B cell (primary cell): ENCODE data around the gene TMX1. TPM values are rescaled to one million over a fixed set of nuclear protein-coding genes. Genes with fewer than 3 reads are reported as not detected.

ENCODE experiments used
- ATAC-seq: fragments of 200-7000 bp; cut with Tn5 transposase; one replicate; pipeline ENCODE4 v1.10.0; 2021; ENCODE audit warnings: low read depth, mild to moderate bottlenecking, moderate number of reproducible peaks, moderate library complexity
- CTCF ChIA-PET: fragments of 350-600 bp; sonication (Branson Sonifier 250); formaldehyde crosslinking; loops from one replicate; lab custom pipeline; 2021; ENCODE audit warnings: antibody characterized with exemption, inconsistent platforms; lab: Charles Lee
- POLR2A ChIA-PET: fragments of 350-600 bp; sonication (Branson Sonifier 250); formaldehyde crosslinking; loops from one replicate; lab custom pipeline; 2021; ENCODE audit warnings: antibody characterized with exemption; lab: Charles Lee
- DNase-seq: peaks from one replicate; pipeline ENCODE4 v3.0.0; 2013
- H2AFZ ChIP-seq: 2 replicates; pipeline ENCODE4 v1.6.1; 2012; ENCODE audit warnings: mild to moderate bottlenecking, low read depth, low read length; ENCODE audit not compliant: insufficient read depth, poor library complexity, severe bottlenecking
- H3K27ac ChIP-seq, 2 donors: 1 replicate in 1 of 2; 2 replicates in 1 of 2; pipeline ENCODE4 v1.5.1; 2012 to 2013; ENCODE audit warnings: low read length in 2 of 2, mild to moderate bottlenecking in 2 of 2, moderate library complexity in 1 of 2
- H3K27me3 ChIP-seq, 4 experiments: fragments of 200-600 bp in 1 of 4; sonication (generic) in 1 of 4; replicated peaks in 1 of 4; 1 replicate in 2 of 4; 2 replicates in 2 of 4; pipeline versions ENCODE4 v1.6.1 to v1.7.0; 2013 to 2016; ENCODE audit warnings: low read length in 3 of 4, mild to moderate bottlenecking in 2 of 4, mixed read lengths in 1 of 4, moderate library complexity in 1 of 4; ENCODE audit not compliant: insufficient read depth in 4 of 4, control insufficient read depth in 3 of 4; ENCODE audit errors: control extremely low read depth in 1 of 4
- H3K36me3 ChIP-seq, 2 experiments: replicated peaks in 1 of 2; 1 replicate in 1 of 2; 2 replicates in 1 of 2; pipeline versions ENCODE4 v1.6.1 to v1.7.1; 2013; ENCODE audit warnings: low read length in 1 of 2; ENCODE audit not compliant: insufficient read depth in 2 of 2, control insufficient read depth in 1 of 2; ENCODE audit errors: control extremely low read depth in 1 of 2, extremely low read depth in 1 of 2
- H3K4me1 ChIP-seq, 2 donors: fragments of 200-600 bp in 1 of 2; sonication (generic) in 1 of 2; 1 replicate in 1 of 2; 2 replicates in 1 of 2; pipeline versions ENCODE4 v1.5.1 to v1.6.1; 2013 to 2017; ENCODE audit warnings: low read length in 2 of 2; ENCODE audit not compliant: control insufficient read depth in 2 of 2, insufficient read depth in 2 of 2
- H3K4me2 ChIP-seq: replicated peaks from 2 replicates; pipeline ENCODE3; 2012; ENCODE audit warnings: mild to moderate bottlenecking, low read depth, low read length; ENCODE audit not compliant: poor library complexity, severe bottlenecking
- H3K4me3 ChIP-seq, 5 experiments: fragments of 200-600 bp in 1 of 5; sonication (generic) in 1 of 5; 1 replicate in 3 of 5; 2 replicates in 2 of 5; pipeline versions ENCODE4 v1.5.1 to v1.7.0; 2011 to 2016; ENCODE audit warnings: low read length in 4 of 5, mild to moderate bottlenecking in 4 of 5, low read depth in 2 of 5, control low read depth in 1 of 5, moderate library complexity in 1 of 5; ENCODE audit not compliant: insufficient read depth in 1 of 5; ENCODE audit errors: control extremely low read depth in 1 of 5, extremely low read depth in 1 of 5
- H3K79me2 ChIP-seq: fragments of 200-600 bp; sonication (generic); one replicate; pipeline ENCODE4 v1.6.0; 2016; ENCODE audit warnings: low read length; ENCODE audit not compliant: control insufficient read depth, insufficient read depth
- H3K9ac ChIP-seq: fragments of 200-600 bp; sonication (generic); 2 replicates; pipeline ENCODE4 v1.6.1; 2017; ENCODE audit warnings: mild to moderate bottlenecking, low read length, moderate library complexity
- H3K9me3 ChIP-seq, 3 donors: one replicate each; pipeline versions ENCODE4 v1.6.1 to v1.7.1; 2013; ENCODE audit warnings: low read length in 2 of 3; ENCODE audit not compliant: control insufficient read depth in 2 of 3, insufficient read depth in 1 of 3; ENCODE audit errors: control extremely low read depth in 1 of 3
- H4K20me1 ChIP-seq: 2 replicates; pipeline ENCODE4 v1.6.0; 2012; ENCODE audit warnings: mild to moderate bottlenecking, low read length; ENCODE audit not compliant: insufficient read depth, control insufficient read depth, poor library complexity, severe bottlenecking
- H3K27ac Mint-ChIP-seq: one replicate; pipeline ENCODE4 v1.8.0; 2021; ENCODE audit warnings: mixed read lengths
- H3K27me3 Mint-ChIP-seq: one replicate; pipeline ENCODE4 v1.8.0; 2021; ENCODE audit warnings: mixed read lengths
- H3K4me1 Mint-ChIP-seq: one replicate; pipeline ENCODE4 v1.8.0; 2021; ENCODE audit warnings: mixed read lengths
- H3K4me3 Mint-ChIP-seq: one replicate; pipeline ENCODE4 v1.8.0; 2021; ENCODE audit warnings: mixed read lengths
- H3K9me3 Mint-ChIP-seq: one replicate; pipeline ENCODE4 v1.8.0; 2022; ENCODE audit warnings: mixed read lengths; ENCODE audit not compliant: insufficient read depth
- EZH2 ChIP-seq: IDR thresholded peaks from 2 replicates; pipeline ENCODE4 v1.6.1; 2012; ENCODE audit warnings: borderline replicate concordance, low read depth, mild to moderate bottlenecking, moderate library complexity, low read length; ENCODE audit not compliant: insufficient read depth, poor library complexity, severe bottlenecking
- WGBS: methylation state at CpG from one replicate; pipeline ENCODE4 v1.1.5; 2013; ENCODE audit warnings: missing lambda C conversion rate; ENCODE audit not compliant: insufficient coverage; 5-methylcytosine and 5-hydroxymethylcytosine counted together
- intact Hi-C: fragments of 100-400 bp; cut with micrococcal nuclease; formaldehyde crosslinking; loops from one replicate; pipeline ENCODE4 v1.10.0; 2022
- polyA minus RNA-seq: library from RNA; depleted of rRNA, polyadenylated mRNA; stranded (reverse); fragments of >200 nt; gene quantifications from 2 replicates; pipeline ENCODE4 v1.2.3, GENCODE V29; 2012
- polyA plus RNA-seq: library from polyadenylated mRNA; depleted of rRNA; stranded (reverse); fragments of >200 nt; gene quantifications from 2 replicates; pipeline ENCODE4 v1.2.3, GENCODE V29; 2012
- total RNA-seq, 2 donors: library from RNA; stranded (reverse); fragments of 120-200 nt in 1 of 2; gene quantifications; 1 replicate in 1 of 2; 2 replicates in 1 of 2; pipeline versions ENCODE4 v1.2.3 to v1.2.4, GENCODE V29; 2013 to 2022
- TF ChIP-seq, protein P1 (sequence below): fragments of 200-600 bp; IDR thresholded peaks from one replicate; pipeline ENCODE4 v1.8.0; 2022; ENCODE audit warnings: antibody characterized with exemption, mild to moderate bottlenecking

Gene TMX1, protein sequence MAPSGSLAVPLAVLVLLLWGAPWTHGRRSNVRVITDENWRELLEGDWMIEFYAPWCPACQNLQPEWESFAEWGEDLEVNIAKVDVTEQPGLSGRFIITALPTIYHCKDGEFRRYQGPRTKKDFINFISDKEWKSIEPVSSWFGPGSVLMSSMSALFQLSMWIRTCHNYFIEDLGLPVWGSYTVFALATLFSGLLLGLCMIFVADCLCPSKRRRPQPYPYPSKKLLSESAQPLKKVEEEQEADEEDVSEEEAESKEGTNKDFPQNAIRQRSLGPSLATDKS
- total RNA-seq, result 26.4 and 28.6 TPM in 2 replicates
- total RNA-seq (2013), result 31.9 TPM
- 4.8 and 7.0 TPM in 2 replicates for polyA plus RNA-seq
- 8.1 and 10.8 TPM in 2 replicates for polyA minus RNA-seq

DNA sequence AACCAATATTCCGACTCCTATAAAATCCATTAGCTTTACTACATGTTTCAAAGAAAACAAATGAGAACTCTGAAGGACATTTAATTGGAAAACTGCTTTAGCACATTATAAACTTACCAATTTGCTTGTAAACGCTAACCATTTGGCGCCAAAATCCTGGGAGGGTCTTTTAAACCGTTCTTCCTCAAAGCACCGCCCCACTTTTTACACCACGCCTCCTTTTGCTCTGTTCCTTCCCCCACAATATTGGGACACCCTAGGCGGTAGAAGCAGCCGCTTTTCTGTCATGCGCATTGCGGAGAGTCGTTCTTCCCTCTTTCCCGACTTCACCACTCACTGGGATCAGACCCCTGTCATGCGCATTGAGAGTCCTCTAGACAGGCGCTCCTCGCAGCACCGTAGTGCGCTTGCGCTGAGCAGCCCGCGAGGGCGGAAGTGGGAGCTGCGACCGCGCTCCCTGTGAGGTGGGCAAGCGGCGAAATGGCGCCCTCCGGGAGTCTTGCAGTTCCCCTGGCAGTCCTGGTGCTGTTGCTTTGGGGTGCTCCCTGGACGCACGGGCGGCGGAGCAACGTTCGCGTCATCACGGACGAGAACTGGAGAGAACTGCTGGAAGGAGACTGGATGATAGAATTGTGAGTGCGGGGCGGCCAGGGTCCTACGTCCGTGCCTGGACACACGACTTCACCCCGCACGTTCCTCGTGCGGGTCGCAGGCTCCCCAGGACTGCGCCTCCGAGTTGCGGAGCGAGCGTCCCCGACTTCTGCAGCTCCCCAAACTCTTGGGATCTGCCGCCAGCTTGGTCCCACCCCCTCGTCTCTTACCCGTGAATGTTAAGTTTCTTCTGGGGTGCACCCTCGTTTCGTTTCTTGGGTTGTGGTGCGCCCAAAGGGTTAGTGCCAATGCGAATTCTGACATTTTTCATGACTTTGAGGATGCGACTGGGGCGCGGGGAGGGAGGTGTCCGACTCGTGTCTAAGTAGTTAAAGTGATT, at the start of gene TMX1:
Gene TMX1 (plus strand): TSS at position 435 of the 991 bp plus-strand sequence. CDS start 46 bp downstream, at position 481.
- under 1% methylated on average over 58 of the region's 65 CpGs for WGBS

More for the DNA sequence above, at the start of gene TMX1:
- H2AFZ ChIP-seq, result peak within 1 kb of the TSS; percentile 97
- intact Hi-C loops, result loop anchor here (2.0 to 10.0 kb wide), 2 partner anchors 43 to 145 kb away; partner anchors contain the start of gene TRIM9
- H4K20me1 ChIP-seq, result no peaks in the 10 kb centered on the region
- peaks cover 28% of the 10 kb centered on the region for H3K4me1 Mint-ChIP-seq
- peak; percentile 91 for DNase-seq
- peaks cover under 1 to 4% of the 10 kb centered on the region in 2 experiments for H3K36me3 ChIP-seq
- no peak within 1 kb of the TSS for H3K27ac Mint-ChIP-seq
- TF ChIP-seq, protein P1, sequence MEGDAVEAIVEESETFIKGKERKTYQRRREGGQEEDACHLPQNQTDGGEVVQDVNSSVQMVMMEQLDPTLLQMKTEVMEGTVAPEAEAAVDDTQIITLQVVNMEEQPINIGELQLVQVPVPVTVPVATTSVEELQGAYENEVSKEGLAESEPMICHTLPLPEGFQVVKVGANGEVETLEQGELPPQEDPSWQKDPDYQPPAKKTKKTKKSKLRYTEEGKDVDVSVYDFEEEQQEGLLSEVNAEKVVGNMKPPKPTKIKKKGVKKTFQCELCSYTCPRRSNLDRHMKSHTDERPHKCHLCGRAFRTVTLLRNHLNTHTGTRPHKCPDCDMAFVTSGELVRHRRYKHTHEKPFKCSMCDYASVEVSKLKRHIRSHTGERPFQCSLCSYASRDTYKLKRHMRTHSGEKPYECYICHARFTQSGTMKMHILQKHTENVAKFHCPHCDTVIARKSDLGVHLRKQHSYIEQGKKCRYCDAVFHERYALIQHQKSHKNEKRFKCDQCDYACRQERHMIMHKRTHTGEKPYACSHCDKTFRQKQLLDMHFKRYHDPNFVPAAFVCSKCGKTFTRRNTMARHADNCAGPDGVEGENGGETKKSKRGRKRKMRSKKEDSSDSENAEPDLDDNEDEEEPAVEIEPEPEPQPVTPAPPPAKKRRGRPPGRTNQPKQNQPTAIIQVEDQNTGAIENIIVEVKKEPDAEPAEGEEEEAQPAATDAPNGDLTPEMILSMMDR, result no peak
- no peak for TF ChIP-seq EZH2
- POLR2A ChIA-PET, result no interaction called here
- H3K9ac ChIP-seq, result peak within 1 kb of the TSS; percentile 93
- H3K79me2 ChIP-seq, result peaks cover 36% of the 10 kb centered on the region
- H3K4me3 ChIP-seq, result peak within 1 kb of the TSS; percentile 77 to 98 (median 90)
- H3K27me3 Mint-ChIP-seq, result no peaks in the 10 kb centered on the region
- CTCF ChIA-PET, result interaction anchor here (0.9 to 1.5 kb wide), 4 partner anchors 10 to 379 kb away, joined by 3 to 5 read pairs (median 3); partner anchors contain the start of gene TRIM9
- peak within 1 kb of the TSS; percentile 74 for H3K4me2 ChIP-seq
- H3K27me3 ChIP-seq, result no peaks in the 10 kb centered on the region
- peak; percentile 91 for ATAC-seq
- no peak within 1 kb of the TSS for H3K4me3 Mint-ChIP-seq
- peak within 1 kb of the TSS; percentile 74 to 85 for H3K27ac ChIP-seq
- H3K9me3 ChIP-seq, result no peaks in the 10 kb centered on the region
- no peaks in the 10 kb centered on the region for H3K9me3 Mint-ChIP-seq
- H3K4me1 ChIP-seq, result peaks cover 16 to 25% of the 10 kb centered on the region in 2 donors
